ENCODE measurements around the gene PLCB3. TPM values are rescaled to one million over a fixed set of nuclear protein-coding genes. Genes with fewer than 3 reads are reported as not detected.
A peak's percentile ranks its signal among the peaks of the same experiment; 100 is the strongest.

PLCB3 gene
- total RNA-seq, 2 experiments from 2014 or later = 19.7 TPM

DNA sequence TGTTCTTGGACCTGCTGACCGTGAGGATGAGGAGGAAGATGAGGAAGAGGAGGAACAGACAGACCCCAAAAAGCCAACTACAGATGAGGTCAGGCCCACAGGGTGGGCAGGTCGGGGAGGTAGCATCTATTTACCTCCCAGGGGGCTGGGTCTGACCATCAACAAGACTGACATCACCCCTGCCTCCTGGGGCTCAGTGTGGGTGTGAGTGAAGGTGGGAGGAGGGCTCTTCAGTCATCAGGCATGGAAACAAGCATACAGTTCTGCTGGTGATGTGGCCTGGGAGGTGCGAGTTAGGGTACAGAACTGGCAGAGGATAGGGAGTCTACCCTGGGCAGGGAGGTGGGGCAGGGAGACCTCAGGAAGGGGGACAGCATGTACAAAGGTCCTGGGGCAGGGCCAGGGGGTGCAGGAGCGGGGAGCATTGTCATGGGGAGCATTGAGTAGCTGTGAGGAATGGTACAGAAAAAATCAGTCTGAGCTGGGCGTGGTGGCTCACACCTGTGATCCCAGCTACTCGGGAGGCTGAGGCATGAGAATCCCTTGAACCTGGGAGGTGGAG, 8.9 kb downstream of the PLCB3 start:
- ChIA-PET CTCF (no interaction called here), POLR2A (no interaction called here)
- ATAC-seq (no peak), DNase-seq (no peak)
- H3K9me3 Mint-ChIP-seq (ENCODE audit: insufficient read depth) = no peaks in the 10 kb centered on the region
- peaks cover 7% of the 10 kb centered on the region for H3K4me1 Mint-ChIP-seq (ENCODE audit: low read depth)
- H3K27ac Mint-ChIP-seq = no peak overlapping the region
- H3K27me3 Mint-ChIP-seq (ENCODE audit: low read depth) = no peaks in the 10 kb centered on the region
- H3K4me3 Mint-ChIP-seq = no peak overlapping the region
- H3K36me3 Mint-ChIP-seq (ENCODE audit: low read depth) = peaks cover 23% of the 10 kb centered on the region

GRCh38 chr11:64261556-64262080, 10.3 kb downstream of the PLCB3 start:
- peaks cover 7% of the 10 kb centered on the region for H3K4me1 Mint-ChIP-seq (ENCODE audit: low read depth)
- no peaks in the 10 kb centered on the region for H3K27me3 Mint-ChIP-seq (ENCODE audit: low read depth)
- ATAC-seq = no peak
- H3K9me3 Mint-ChIP-seq (ENCODE audit: insufficient read depth) = no peaks in the 10 kb centered on the region
- H3K27ac Mint-ChIP-seq = no peak overlapping the region
- peaks cover 20% of the 10 kb centered on the region for H3K36me3 Mint-ChIP-seq (ENCODE audit: low read depth)
- no peak overlapping the region for H3K4me3 Mint-ChIP-seq
- POLR2A ChIA-PET = interaction anchor here (0.8 to 1.5 kb wide), 3 partner anchors 10 to 38 kb away, joined by 3 read pairs; partner anchors contain the start of gene PPP1R14B
- DNase-seq = no peak
- CTCF ChIA-PET = interaction anchor here (0.7 to 2.5 kb wide), 3 partner anchors 10 to 583 kb away, joined by 3 to 10 read pairs (median 3); partner anchors contain the start of genes PLCB3 and PPP1R14B

DNA sequence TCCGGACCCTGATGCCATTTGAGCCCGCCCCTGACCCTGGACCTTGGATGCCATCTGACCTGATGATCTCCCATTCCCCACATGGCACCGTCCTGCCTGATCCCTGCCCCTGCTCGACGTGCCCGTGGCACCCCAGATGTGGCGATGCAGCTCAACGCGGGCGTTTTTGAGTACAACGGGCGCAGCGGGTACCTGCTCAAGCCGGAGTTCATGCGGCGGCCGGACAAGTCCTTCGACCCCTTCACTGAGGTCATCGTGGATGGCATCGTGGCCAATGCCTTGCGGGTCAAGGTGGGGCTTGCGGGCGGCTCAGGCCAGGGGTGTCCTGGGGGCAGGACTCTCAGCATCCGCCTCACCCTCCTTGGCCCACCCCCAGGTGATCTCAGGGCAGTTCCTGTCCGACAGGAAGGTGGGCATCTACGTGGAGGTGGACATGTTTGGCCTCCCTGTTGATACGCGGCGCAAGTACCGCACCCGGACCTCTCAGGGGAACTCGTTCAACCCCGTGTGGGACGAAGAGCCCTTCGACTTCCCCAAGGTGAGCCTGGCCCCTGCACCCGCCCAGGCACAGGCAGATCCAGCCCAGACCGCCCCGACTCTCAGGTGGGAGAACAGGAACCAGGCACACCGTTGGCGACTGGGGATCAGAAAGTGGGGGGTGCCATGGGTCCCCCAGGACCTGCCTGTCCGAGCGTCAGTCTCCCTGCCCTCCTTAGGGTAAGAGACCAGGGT, 11.1 kb downstream of the PLCB3 start:
- ATAC-seq = no peak
- no peak for DNase-seq
- ChIA-PET CTCF (interaction anchor here (0.8 to 2.5 kb wide), 2 partner anchors 11 to 16 kb away, joined by 3 to 10 read pairs; partner anchors contain the start of genes PLCB3 and PPP1R14B), POLR2A (interaction anchor here (0.7 to 1.3 kb wide), 2 partner anchors 56 to 76 kb away, joined by 3 to 4 read pairs; partner anchors contain the start of gene FERMT3)
- no peaks in the 10 kb centered on the region for H3K9me3 Mint-ChIP-seq (ENCODE audit: insufficient read depth)
- no peak overlapping the region for H3K27ac Mint-ChIP-seq
- H3K36me3 Mint-ChIP-seq (ENCODE audit: low read depth) = peaks cover 19% of the 10 kb centered on the region
- H3K27me3 Mint-ChIP-seq (ENCODE audit: low read depth) = no peaks in the 10 kb centered on the region
- H3K4me3 Mint-ChIP-seq = no peak overlapping the region
- peaks cover 9% of the 10 kb centered on the region for H3K4me1 Mint-ChIP-seq (ENCODE audit: low read depth)

DNA sequence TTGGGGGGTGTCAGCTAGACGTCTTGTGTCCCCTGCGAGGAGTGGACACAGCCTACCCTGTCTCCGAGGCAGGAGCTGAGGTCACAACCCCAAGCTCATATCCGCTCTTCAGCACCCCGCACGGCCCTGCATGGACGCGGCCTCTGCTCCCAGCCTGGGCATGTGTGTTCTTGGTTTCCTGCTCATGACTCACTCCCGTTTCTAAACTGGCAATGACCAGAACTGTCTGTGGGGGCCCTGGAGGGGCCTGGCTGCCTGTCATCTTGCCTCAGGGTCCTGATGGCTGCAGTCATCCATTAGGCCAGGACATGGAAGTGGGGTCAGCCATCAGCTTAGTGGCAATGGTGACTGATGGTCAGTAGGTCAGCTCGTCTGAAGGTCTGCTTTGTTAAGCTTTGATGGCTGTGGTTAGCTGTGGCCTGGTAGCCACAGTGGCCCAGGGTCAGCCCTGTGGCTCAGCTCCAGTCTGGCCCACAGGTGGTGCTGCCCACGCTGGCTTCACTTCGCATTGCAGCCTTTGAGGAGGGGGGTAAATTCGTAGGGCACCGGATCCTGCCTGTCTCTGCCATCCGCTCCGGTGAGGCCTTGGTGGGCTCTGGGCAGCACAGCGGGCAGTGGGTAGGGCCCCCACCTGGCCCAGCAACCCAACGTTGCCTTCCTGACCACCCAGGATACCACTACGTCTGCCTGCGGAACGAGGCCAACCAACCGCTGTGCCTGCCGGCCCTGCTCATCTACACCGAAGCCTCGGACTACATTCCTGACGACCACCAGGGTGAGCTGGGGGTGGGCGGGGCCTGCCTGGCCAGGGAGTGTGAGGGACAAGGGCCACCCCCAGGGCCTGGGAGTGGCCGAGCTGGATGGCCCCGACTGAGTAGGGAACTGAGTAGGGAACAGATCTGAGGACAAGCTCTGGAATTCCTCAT, 12.0 kb downstream of the PLCB3 start:
- no peaks in the 10 kb centered on the region for H3K27me3 Mint-ChIP-seq (ENCODE audit: low read depth)
- H3K27ac Mint-ChIP-seq = no peak overlapping the region
- DNase-seq (no peak), ATAC-seq (no peak)
- CTCF ChIA-PET = interaction anchor here (2.5 to 9.5 kb wide), 2 partner anchors 11 to 12 kb away, joined by 10 to 63 read pairs; partner anchors contain the start of gene PLCB3
- no peak overlapping the region for H3K4me3 Mint-ChIP-seq
- H3K9me3 Mint-ChIP-seq (ENCODE audit: insufficient read depth) = no peaks in the 10 kb centered on the region
- peaks cover 17% of the 10 kb centered on the region for H3K4me1 Mint-ChIP-seq (ENCODE audit: low read depth)
- H3K36me3 Mint-ChIP-seq (ENCODE audit: low read depth) = peaks cover 23% of the 10 kb centered on the region
- POLR2A ChIA-PET = interaction anchor here (0.7 to 2.4 kb wide), 5 partner anchors 11 to 77 kb away, joined by 3 to 7 read pairs (median 4); partner anchors contain the start of genes FERMT3 and PLCB3

GRCh38 chr11:64263947-64264317, 12.6 kb downstream of the PLCB3 start:
- Mint-ChIP-seq H3K36me3 (ENCODE audit: low read depth) (peaks cover 28% of the 10 kb centered on the region), H3K27me3 (ENCODE audit: low read depth) (no peaks in the 10 kb centered on the region), H3K27ac (no peak overlapping the region), H3K4me3 (no peak overlapping the region), H3K4me1 (ENCODE audit: low read depth) (peaks cover 24% of the 10 kb centered on the region), H3K9me3 (ENCODE audit: insufficient read depth) (no peaks in the 10 kb centered on the region)
- DNase-seq (no peak), ATAC-seq (no peak)
- POLR2A ChIA-PET = interaction anchor here (1.2 to 2.4 kb wide), 3 partner anchors 12 to 19 kb away, joined by 3 to 7 read pairs (median 4); partner anchors contain the start of gene PLCB3
- CTCF ChIA-PET = interaction anchor here (9.5 kb wide), 1 partner anchor 13 kb away, joined by 63 read pairs; the partner anchor contains the start of gene PLCB3

DNA sequence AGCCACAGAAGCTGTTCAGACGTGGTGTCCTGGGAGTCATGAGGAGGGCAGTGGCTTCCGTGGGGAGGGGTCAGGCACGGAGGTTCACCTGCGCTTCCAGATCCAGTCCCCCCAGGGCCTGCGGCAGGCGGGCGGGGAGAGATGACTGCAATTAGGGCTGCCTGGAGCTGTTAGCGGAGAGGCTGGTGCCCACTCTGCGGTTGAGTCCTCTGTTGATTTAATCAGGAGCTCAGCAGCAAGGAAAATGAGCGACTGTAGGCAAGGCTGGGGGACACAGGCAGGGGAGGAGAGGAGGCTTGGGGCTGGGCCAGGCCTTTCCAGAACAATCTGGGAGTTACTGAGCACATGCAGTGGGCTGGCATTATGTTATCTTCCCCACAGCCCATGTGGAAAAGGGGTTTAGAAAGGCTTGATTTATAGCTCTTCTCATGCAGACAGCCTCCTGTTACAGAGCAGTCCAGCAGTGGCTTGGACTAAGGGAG, 13.1 kb downstream of the PLCB3 start:
- Mint-ChIP-seq H3K9me3 (ENCODE audit: insufficient read depth) (no peaks in the 10 kb centered on the region), H3K27ac (no peak overlapping the region), H3K27me3 (ENCODE audit: low read depth) (no peaks in the 10 kb centered on the region), H3K4me3 (no peak overlapping the region), H3K36me3 (ENCODE audit: low read depth) (peaks cover 28% of the 10 kb centered on the region), H3K4me1 (ENCODE audit: low read depth) (peaks cover 22% of the 10 kb centered on the region)
- DNase-seq (no peak), ATAC-seq (no peak)
- ChIA-PET POLR2A (interaction anchor here (1.2 to 2.4 kb wide), 3 partner anchors 12 to 19 kb away, joined by 3 to 7 read pairs (median 4); partner anchors contain the start of gene PLCB3), CTCF (interaction anchor here (9.5 kb wide), 1 partner anchor 13 kb away, joined by 63 read pairs; the partner anchor contains the start of gene PLCB3)

- DNase-seq (no peak), ATAC-seq (no peak)
- H3K27me3 Mint-ChIP-seq (ENCODE audit: low read depth) = no peaks in the 10 kb centered on the region
- peaks cover 27% of the 10 kb centered on the region for H3K36me3 Mint-ChIP-seq (ENCODE audit: low read depth)
- no peaks in the 10 kb centered on the region for H3K9me3 Mint-ChIP-seq (ENCODE audit: insufficient read depth)
- H3K4me1 Mint-ChIP-seq (ENCODE audit: low read depth) = peaks cover 23% of the 10 kb centered on the region
- CTCF ChIA-PET = interaction anchor here (9.5 to 15.6 kb wide), 2 partner anchors 14 to 37 kb away, joined by 63 to 148 read pairs; partner anchors contain the start of genes CATSPERZ, ESRRA and PLCB3
- no peak overlapping the region for H3K4me3 Mint-ChIP-seq
- POLR2A ChIA-PET = interaction anchor here (0.6 to 2.4 kb wide), 4 partner anchors 13 to 43 kb away, joined by 3 to 7 read pairs (median 4); partner anchors contain the start of genes GPR137 and PLCB3
- no peak overlapping the region for H3K27ac Mint-ChIP-seq
These were observed 14.1 kb downstream of the PLCB3 start for GRCh38 chr11:64265176-64266160.

DNA sequence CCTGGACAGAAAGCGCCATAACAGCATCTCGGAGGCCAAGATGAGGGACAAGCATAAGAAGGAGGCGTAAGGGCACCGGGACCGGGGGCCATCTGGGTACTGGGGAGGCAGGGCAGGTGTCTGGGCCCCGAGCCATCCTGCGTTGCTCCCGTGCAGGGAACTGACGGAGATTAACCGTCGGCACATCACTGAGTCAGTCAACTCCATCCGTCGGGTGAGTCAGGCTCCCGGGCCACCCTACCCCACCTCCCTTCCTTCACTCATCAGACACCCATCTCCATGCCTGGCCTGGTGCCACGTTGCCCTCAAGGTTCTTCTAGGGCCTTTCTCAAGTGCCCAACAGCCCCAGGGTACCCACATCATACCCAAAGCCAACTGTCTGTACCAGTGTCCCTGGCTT, 15.0 kb downstream of the PLCB3 start:
- H3K36me3 Mint-ChIP-seq (ENCODE audit: low read depth) = peaks cover 27% of the 10 kb centered on the region
- no peak overlapping the region for H3K4me3 Mint-ChIP-seq
- DNase-seq = no peak
- H3K9me3 Mint-ChIP-seq (ENCODE audit: insufficient read depth) = no peaks in the 10 kb centered on the region
- no peak for ATAC-seq
- H3K27me3 Mint-ChIP-seq (ENCODE audit: low read depth) = no peaks in the 10 kb centered on the region
- ChIA-PET POLR2A (no interaction called here), CTCF (interaction anchor here (9.5 to 15.6 kb wide), 2 partner anchors 15 to 37 kb away, joined by 63 to 148 read pairs; partner anchors contain the start of genes CATSPERZ, ESRRA and PLCB3)
- H3K27ac Mint-ChIP-seq = no peak overlapping the region
- H3K4me1 Mint-ChIP-seq (ENCODE audit: low read depth) = peaks cover 24% of the 10 kb centered on the region

DNA sequence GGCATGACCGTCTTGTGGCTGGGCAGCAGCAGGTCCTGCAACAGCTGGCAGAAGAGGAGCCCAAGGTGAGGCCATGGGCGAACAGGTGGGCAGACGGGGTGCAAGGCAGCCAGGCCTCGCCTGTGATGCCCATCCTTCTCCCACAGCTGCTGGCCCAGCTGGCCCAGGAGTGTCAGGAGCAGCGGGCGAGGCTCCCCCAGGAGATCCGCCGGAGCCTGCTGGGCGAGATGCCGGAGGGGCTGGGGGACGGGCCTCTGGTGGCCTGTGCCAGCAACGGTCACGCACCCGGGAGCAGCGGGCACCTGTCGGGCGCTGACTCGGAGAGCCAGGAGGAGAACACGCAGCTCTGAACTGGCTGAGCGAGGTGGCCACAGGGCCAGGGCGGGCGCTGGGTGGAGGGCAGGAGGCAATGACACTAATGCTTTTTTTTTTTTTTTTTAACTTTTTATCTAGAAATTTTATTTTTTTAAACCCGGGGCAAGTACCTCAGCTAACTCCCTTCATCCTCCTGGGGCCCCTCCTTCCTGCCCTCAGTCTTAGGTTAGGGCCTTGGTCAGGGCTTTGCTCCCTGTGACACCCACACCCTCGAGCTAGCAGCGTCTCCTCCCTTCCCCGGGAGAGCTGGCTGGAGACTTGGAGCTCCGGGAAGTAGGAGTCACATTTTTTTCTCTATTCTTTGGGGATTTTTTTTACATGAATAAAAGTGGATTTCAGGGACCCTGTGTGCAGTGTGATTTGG, 16.0 kb downstream of the PLCB3 start:
- Mint-ChIP-seq H3K27ac (peak overlapping the region; percentile 97), H3K4me3 (no peak overlapping the region), H3K4me1 (ENCODE audit: low read depth) (peaks cover 32% of the 10 kb centered on the region), H3K9me3 (ENCODE audit: insufficient read depth) (no peaks in the 10 kb centered on the region), H3K27me3 (ENCODE audit: low read depth) (no peaks in the 10 kb centered on the region), H3K36me3 (ENCODE audit: low read depth) (peaks cover 25% of the 10 kb centered on the region)
- POLR2A ChIA-PET = interaction anchor here (0.6 to 5.6 kb wide), 4 partner anchors 16 to 61 kb away, joined by 3 to 79 read pairs (median 10); partner anchors contain the start of genes BAD, FERMT3, GPR137 and PLCB3
- CTCF ChIA-PET = interaction anchor here (1.0 to 15.6 kb wide), 7 partner anchors 16 to 70 kb away, joined by 3 to 148 read pairs (median 5); partner anchors contain the start of genes CATSPERZ, ESRRA, FERMT3 and PLCB3
- DNase-seq (no peak), ATAC-seq (no peak)
